CD4-positive, alpha-beta T cell treated with Interleukin-17A for 1 hour (primary cell): ENCODE data around the gene LTA.

Experiments
- DNase-seq: peaks from one replicate; pipeline ENCODE4 v3.0.0-alpha.2; 2020

LTA gene

GRCh38 chr6:31543639-31544038, 28.4 kb upstream of the LTA start:
- no peak for DNase-seq

- no peak for DNase-seq
Observed at GRCh38 chr6:31544676-31545075, 27.4 kb upstream of the LTA start.

GRCh38 chr6:31545291-31545690, 26.8 kb upstream of the LTA start:
- no peak for DNase-seq

GRCh38 chr6:31546339-31546957, 25.6 kb upstream of the LTA start, which contains the start of gene ATP6V1G2:
TSS of gene ATP6V1G2 (minus strand) at chr6:31546608. CDS start at chr6:31546559, 49 bp downstream.
- peak; percentile 89 for DNase-seq

- DNase-seq, result peak; percentile 94
Observed at GRCh38 chr6:31546958-31547726, 24.9 kb upstream of the LTA start, which contains the start of gene NFKBIL1. TSS of gene NFKBIL1 (plus strand) at chr6:31547608. CDS start at chr6:31547695, 87 bp downstream.

- no peak for DNase-seq
Observed at GRCh38 chr6:31547727-31548543, 24.2 kb upstream of the LTA start.

GRCh38 chr6:31548544-31548873, 23.6 kb upstream of the LTA start:
- DNase-seq, result no peak

- peak; percentile 80 for DNase-seq
Observed at GRCh38 chr6:31551371-31551770, 20.7 kb upstream of the LTA start.

- DNase-seq, result peak; percentile 20
Observed at GRCh38 chr6:31556307-31556706, 15.8 kb upstream of the LTA start.

GRCh38 chr6:31557443-31558317, 14.4 kb upstream of the LTA start:
- DNase-seq, result no peak

- no peak for DNase-seq
Observed at GRCh38 chr6:31558318-31558625, 13.8 kb upstream of the LTA start.

GRCh38 chr6:31558631-31559500, 13.2 kb upstream of the LTA start:
- peak; percentile 78 for DNase-seq

- DNase-seq, result no peak
Observed at GRCh38 chr6:31559606-31559957, 12.5 kb upstream of the LTA start.

- peak; percentile 71 for DNase-seq
Observed at GRCh38 chr6:31559958-31560696, 12.0 kb upstream of the LTA start.

- DNase-seq, result no peak
Observed at GRCh38 chr6:31560697-31561058, 11.4 kb upstream of the LTA start.

- peak; percentile 61 for DNase-seq
Observed at GRCh38 chr6:31567531-31568370, 4.3 kb upstream of the LTA start.

GRCh38 chr6:31568537-31568961, 3.5 kb upstream of the LTA start:
- peak; percentile 92 for DNase-seq

GRCh38 chr6:31569861-31570536, 2.1 kb upstream of the LTA start:
- no peak for DNase-seq

- no peak for DNase-seq
Observed at GRCh38 chr6:31573239-31574105, 1.4 kb downstream of the LTA start.
